Spleen (tissue), 11 donors: ENCODE data around the gene MCM3AP. TPM values are rescaled to one million over a fixed set of nuclear protein-coding genes. Genes with fewer than 3 reads are reported as not detected.

Experiments used
- DNase-seq: peaks from one replicate; pipeline ENCODE4 v3.0.0-alpha.2; 2020
- H3K27ac ChIP-seq, 8 donors: fragments of 200-600 bp; sonication (generic) in 7 of 8; 1 replicate in 4 of 8; 2 replicates in 4 of 8; pipeline versions ENCODE4 v1.5.0 to v1.8.0; 2016 to 2021; ENCODE audit warnings: inconsistent platforms in 4 of 8, mild to moderate bottlenecking in 4 of 8, moderate library complexity in 1 of 8
- H3K27me3 ChIP-seq, 7 donors: fragments of 200-600 bp; sonication (generic) in 6 of 7; replicated peaks in 1 of 7; 1 replicate in 4 of 7; 2 replicates in 3 of 7; pipeline versions ENCODE4 v1.5.0 to v1.8.0; 2016 to 2021; ENCODE audit warnings: inconsistent platforms in 3 of 7, mild to moderate bottlenecking in 1 of 7
- H3K36me3 ChIP-seq, 6 donors: fragments of 200-600 bp; sonication (generic) in 5 of 6; 1 replicate in 4 of 6; 2 replicates in 2 of 6; pipeline versions ENCODE4 v1.5.0 to v1.8.0; 2016 to 2021; ENCODE audit warnings: inconsistent platforms in 2 of 6
- H3K4me1 ChIP-seq, 6 donors: fragments of 200-600 bp; sonication (generic) in 5 of 6; 1 replicate in 3 of 6; 2 replicates in 3 of 6; pipeline versions ENCODE4 v1.5.0 to v1.8.0; 2016 to 2021; ENCODE audit warnings: inconsistent platforms in 3 of 6
- H3K4me3 ChIP-seq, 8 donors: fragments of 200-600 bp; sonication (generic) in 7 of 8; 1 replicate in 4 of 8; 2 replicates in 4 of 8; pipeline versions ENCODE4 v1.5.0 to v1.8.0; 2016 to 2021; ENCODE audit warnings: inconsistent platforms in 4 of 8, mild to moderate bottlenecking in 4 of 8, moderate library complexity in 2 of 8
- H3K9me3 ChIP-seq, 8 donors: fragments of 200-600 bp; sonication (generic) in 7 of 8; 1 replicate in 4 of 8; 2 replicates in 4 of 8; pipeline versions ENCODE4 v1.5.0 to v1.8.0; 2016 to 2021; ENCODE audit warnings: inconsistent platforms in 4 of 8
- POLR2A ChIP-seq, 3 donors: fragments of 450-650 bp; IDR thresholded peaks; one replicate each; pipeline ENCODE4 v1.5.1; 2017; ENCODE audit warnings: antibody characterized with exemption in 3 of 3, mild to moderate bottlenecking in 1 of 3
- POLR2AphosphoS5 ChIP-seq, 3 donors: sonication (generic); formaldehyde crosslinking; IDR thresholded peaks; one replicate each; pipeline ENCODE4 v1.5.1; 2017; ENCODE audit warnings: antibody characterized with exemption in 3 of 3
- WGBS, 5 donors: extraction: QIAGEN DNeasy Blood & Tissue Kit in 3 of 5; methylation state at CpG; one replicate each; pipeline versions ENCODE4 v1.1.5 to v1.1.7; 2013 to 2018; 5-methylcytosine and 5-hydroxymethylcytosine counted together
- intact Hi-C: fragments of 100-400 bp; cut with DNase I; formaldehyde crosslinking; loops from one replicate; pipeline ENCODE4 v1.15.0; 2023; ENCODE audit warnings: low total_unique reads
- polyA plus RNA-seq, 3 donors: library from polyadenylated mRNA; stranded (reverse); fragments of 200-250 nt; gene quantifications; one replicate each; pipeline ENCODE4 v1.2.1, GENCODE V29; 2013
- total RNA-seq, 7 donors: library from RNA; depleted of rRNA in 3 of 7; stranded (reverse); fragments of >200 nt in 3 of 7; fragmentation: NEBNext Ultra II Directional in 4 of 7; extraction: Animal tissue kit (Norgen Biotek cat#: 25700) in 4 of 7; gene quantifications; one replicate each; pipeline versions ENCODE4 v1.1.0 to v1.2.1, GENCODE V29; 2016 to 2021
- TF ChIP-seq, protein P1 (sequence below), 11 experiments: fragments of 200-600 bp in 7 of 11; fragments of 450-650 bp in 4 of 11; sonication (generic) in 4 of 11; IDR thresholded peaks in 8 of 11; conservative IDR thresholded peaks in 3 of 11; 1 replicate in 7 of 11; 2 replicates in 4 of 11; pipeline versions ENCODE4 v1.4.0 to v1.8.0; 2016 to 2021; ENCODE audit warnings: antibody characterized with exemption in 11 of 11, inconsistent platforms in 4 of 11, mild to moderate bottlenecking in 1 of 11
- donor health status: healthy with polysubstance abuse.
- donor health status: DM: no; HTN: no; CAD: no; lungs with moderate emphysema.
- donor health status: DM: no; HTN: no; CAD: no.
- donor health status: Bipolar disorder and iron deficiency.
- donor health status: healthy.
- donor health status: DM: no; HTN: no; CAD: no.
- donor health status: DM: yes; HTN: yes; CAD: no.

MCM3AP gene
- total and polyA plus RNA-seq, 10 donors: 35.2 to 144 (median 103) TPM

DNA sequence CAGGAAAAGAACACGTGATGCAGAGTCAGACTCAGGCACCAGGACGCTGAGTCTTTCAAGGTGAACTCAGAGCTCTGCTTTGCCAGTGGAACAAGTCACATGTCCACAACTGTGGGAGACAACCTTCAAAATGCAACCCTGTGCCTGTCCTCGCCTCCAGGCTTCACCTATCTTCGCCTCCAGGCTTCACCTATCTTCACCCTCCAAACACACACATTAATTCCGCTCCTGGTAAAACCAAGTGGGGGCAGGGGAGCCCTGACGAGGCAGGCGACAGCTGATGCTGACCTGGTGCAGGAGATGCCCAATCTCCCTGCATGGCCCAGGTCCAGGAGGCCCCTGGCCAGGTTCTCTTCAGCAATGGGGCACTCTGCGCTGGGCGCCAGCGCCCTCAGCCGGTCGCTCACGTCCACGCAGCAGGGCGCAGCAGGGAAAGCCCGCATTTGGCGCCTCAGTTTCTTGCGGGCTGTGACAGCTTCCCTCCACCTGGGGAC is 28.9 kb downstream of the MCM3AP start:
- intact Hi-C loops: no loop called here
- no peaks in the 10 kb centered on the region for H3K27me3 ChIP-seq
- H3K9me3 ChIP-seq: no peaks in the 10 kb centered on the region
- H3K36me3 ChIP-seq: peaks cover 4 to 100% (median 95%) of the 10 kb centered on the region in 6 donors
- H3K4me3 ChIP-seq: no peak overlapping the region
- H3K27ac ChIP-seq: no peak overlapping the region
- peaks cover 0 to 26% (median 13%) of the 10 kb centered on the region in 6 donors for H3K4me1 ChIP-seq
- 90 to 97% (median 94%) methylated on average over 16 to 18 of the region's 18 CpGs for WGBS, 5 donors
- TF ChIP-seq, protein P1, sequence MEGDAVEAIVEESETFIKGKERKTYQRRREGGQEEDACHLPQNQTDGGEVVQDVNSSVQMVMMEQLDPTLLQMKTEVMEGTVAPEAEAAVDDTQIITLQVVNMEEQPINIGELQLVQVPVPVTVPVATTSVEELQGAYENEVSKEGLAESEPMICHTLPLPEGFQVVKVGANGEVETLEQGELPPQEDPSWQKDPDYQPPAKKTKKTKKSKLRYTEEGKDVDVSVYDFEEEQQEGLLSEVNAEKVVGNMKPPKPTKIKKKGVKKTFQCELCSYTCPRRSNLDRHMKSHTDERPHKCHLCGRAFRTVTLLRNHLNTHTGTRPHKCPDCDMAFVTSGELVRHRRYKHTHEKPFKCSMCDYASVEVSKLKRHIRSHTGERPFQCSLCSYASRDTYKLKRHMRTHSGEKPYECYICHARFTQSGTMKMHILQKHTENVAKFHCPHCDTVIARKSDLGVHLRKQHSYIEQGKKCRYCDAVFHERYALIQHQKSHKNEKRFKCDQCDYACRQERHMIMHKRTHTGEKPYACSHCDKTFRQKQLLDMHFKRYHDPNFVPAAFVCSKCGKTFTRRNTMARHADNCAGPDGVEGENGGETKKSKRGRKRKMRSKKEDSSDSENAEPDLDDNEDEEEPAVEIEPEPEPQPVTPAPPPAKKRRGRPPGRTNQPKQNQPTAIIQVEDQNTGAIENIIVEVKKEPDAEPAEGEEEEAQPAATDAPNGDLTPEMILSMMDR (IDR thresholded peaks at IDR 0.05 in 8 of 11, conservative IDR thresholded peaks at IDR 0.05 in 3 of 11): no peak
- TF ChIP-seq POLR2AphosphoS5 (IDR thresholded peaks at IDR 0.05) (peak in 1 of 3 donors; percentile 14), POLR2A (IDR thresholded peaks at IDR 0.05) (no peak)
- no peak for DNase-seq

DNA sequence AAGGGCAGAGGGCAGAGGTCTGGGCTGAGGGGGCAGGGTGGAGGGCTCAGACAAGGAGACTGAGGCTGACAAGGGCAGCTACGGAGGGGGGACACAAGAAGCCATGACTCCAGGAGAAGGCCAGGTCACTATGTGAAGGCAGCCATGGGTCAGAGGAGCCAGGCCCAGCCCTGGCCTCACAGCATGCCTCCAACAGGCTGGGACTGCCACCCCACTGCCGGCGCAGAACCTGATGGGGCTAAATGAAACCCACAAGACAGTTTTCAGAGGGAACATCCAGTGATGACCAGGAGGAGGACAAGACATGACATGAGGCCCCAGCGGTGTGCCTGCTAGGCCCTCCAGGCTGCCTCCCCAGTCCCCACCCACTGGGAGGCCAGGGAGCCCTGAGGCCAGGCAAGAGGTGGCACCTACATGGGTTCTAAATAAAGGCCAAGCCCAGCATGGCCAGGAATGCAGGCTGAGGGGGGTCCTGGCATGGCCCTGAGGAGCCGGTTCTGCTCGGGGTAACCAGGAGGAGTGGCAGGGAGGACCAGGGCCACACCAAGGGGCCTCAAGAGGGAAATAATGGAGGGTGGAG is 29.6 kb downstream of the MCM3AP start:
- no peaks in the 10 kb centered on the region for H3K27me3 ChIP-seq
- H3K9me3 ChIP-seq: no peaks in the 10 kb centered on the region
- peak overlapping the region in 1 of 8 donors; percentile 24 for H3K27ac ChIP-seq
- peaks cover 4 to 100% (median 95%) of the 10 kb centered on the region in 6 donors for H3K36me3 ChIP-seq
- intact Hi-C loops: no loop called here
- TF ChIP-seq POLR2A (IDR thresholded peaks at IDR 0.05) (no peak), POLR2AphosphoS5 (IDR thresholded peaks at IDR 0.05) (peak in 1 of 3 donors; percentile 58)
- peaks cover 0 to 26% (median 13%) of the 10 kb centered on the region in 6 donors for H3K4me1 ChIP-seq
- DNase-seq: no peak
- H3K4me3 ChIP-seq: no peak overlapping the region
- 92 to 97% (median 96%) methylated on average over 6 of the region's 6 CpGs for WGBS, 5 donors

DNA sequence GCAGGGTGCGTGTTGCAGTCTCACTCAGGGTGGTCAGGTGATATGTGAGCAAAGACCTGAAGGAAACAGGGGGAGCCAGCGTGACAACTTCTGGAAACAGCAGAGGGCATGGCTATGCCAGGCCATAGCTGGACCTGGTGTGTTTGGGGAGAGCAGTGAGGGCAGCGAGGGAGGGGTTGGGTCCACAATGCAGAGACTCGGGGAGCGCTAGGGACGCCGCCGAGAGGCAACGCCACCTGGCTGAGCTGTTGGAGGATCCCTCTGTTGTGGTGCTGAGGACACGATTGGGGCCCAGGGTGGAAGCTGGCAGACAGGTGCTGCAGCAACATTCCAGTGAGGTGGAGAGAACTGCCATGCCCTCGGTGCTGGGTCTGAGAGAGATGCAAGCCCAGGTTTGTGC is 30.2 kb downstream of the MCM3AP start:
- H3K9me3 ChIP-seq: no peaks in the 10 kb centered on the region
- peaks cover 4 to 100% (median 95%) of the 10 kb centered on the region in 6 donors for H3K36me3 ChIP-seq
- WGBS, 5 donors: 89 to 94% (median 92%) methylated on average over 11 of the region's 11 CpGs
- intact Hi-C loops: no loop called here
- DNase-seq: no peak
- peak overlapping the region in 2 of 8 donors; percentile 55 to 65 for H3K27ac ChIP-seq
- no peaks in the 10 kb centered on the region for H3K27me3 ChIP-seq
- TF ChIP-seq POLR2AphosphoS5 (IDR thresholded peaks at IDR 0.05) (no peak), POLR2A (IDR thresholded peaks at IDR 0.05) (no peak)
- TF ChIP-seq, protein P1 (IDR thresholded peaks at IDR 0.05 in 8 of 11, conservative IDR thresholded peaks at IDR 0.05 in 3 of 11): no peak
- peaks cover 0 to 26% (median 13%) of the 10 kb centered on the region in 6 donors for H3K4me1 ChIP-seq
- H3K4me3 ChIP-seq: no peak overlapping the region

DNA sequence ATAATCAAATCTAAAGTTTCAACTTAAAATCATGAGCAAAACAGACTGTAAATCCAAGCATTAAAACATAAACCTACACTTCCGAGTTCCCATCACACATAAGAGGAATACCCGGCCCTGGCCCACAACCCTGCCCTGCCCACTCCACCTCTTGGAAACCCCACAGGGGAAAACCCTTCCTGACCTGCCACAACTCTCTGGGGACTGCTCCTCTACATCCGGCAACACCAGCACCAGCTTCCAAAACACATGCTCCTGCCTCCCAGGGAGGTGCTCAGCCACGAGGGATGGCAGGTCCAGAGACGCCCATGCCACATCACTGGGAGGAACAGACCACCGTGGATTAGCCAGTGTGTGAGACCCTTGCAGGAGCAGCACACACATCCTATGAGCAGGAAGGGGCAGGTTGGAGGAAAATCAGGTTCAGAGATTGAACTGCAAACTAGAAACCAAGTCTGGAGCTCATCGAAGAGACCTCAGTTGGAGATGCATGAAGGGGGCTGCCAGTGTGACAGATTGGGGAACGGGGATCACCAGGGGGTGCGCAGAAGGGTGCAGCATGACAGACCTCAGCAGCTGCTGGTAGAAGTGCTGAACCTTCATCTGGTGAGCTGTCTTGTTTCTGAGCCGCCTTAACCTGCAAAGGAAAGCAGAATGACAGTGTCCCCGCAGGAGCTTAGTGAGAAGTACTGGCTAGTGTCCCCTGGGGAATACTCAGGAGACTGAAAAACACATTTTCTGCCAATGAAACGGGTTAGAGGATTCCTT is 31.0 kb downstream of the MCM3AP start:
- no peak for DNase-seq
- WGBS, 5 donors: 67 to 73% (median 69%) methylated on average over 12 of the region's 12 CpGs
- intact Hi-C loops: no loop called here
- peak overlapping the region in 6 of 8 donors; percentile 8 to 65 (median 52) for H3K27ac ChIP-seq
- no peak overlapping the region for H3K4me3 ChIP-seq
- H3K4me1 ChIP-seq: peaks cover 0 to 26% (median 13%) of the 10 kb centered on the region in 6 donors
- TF ChIP-seq POLR2AphosphoS5 (IDR thresholded peaks at IDR 0.05) (peak in 1 of 3 donors; percentile 25), POLR2A (IDR thresholded peaks at IDR 0.05) (no peak)
- H3K9me3 ChIP-seq: no peaks in the 10 kb centered on the region
- H3K36me3 ChIP-seq: peaks cover 4 to 100% (median 95%) of the 10 kb centered on the region in 6 donors
- H3K27me3 ChIP-seq: no peaks in the 10 kb centered on the region
